ENCODE data around the gene JUNB.

Gene JUNB

GRCh38 chr19:12791345-12792050, at the start of gene JUNB:
Gene JUNB, plus strand, starts transcription at chr19:12791486. Its CDS starts 286 bp downstream, at chr19:12791772.
- peak; percentile 74 to 85 for DNase-seq

DNA sequence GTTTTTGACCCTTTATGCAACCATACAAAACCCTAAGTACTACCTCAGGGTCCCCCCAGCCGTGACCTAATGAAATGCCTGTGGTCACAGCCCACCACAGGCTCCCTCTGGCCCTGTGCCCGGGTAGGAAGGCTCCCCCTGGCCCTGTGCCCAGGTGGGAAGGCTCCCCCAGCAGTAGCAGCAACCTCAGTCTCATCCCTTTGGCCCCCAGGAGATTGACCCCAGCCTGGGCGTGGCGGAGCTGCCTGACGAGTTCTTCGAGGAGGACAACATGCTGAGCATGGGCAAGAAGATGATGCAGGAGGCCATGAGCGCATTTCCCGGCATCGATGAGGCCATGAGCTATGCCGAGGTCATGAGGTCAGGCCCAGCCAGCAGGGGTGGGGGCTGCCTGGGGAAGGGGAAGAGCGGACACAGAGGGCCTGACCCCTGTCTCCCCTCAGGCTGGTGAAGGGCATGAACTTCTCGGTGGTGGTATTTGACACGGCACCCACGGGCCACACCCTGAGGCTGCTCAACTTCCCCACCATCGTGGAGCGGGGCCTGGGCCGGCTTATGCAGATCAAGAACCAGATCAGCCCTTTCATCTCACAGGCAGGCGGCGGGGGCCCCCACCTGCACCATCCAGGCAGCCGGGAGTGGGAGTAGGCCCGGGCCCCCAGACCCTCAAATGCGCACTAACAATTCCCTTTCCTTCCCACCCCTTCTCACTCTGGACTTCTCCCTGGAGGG, 46.0 kb upstream of the JUNB start:
- DNase-seq: no peak

GRCh38 chr19:12748489-12748888, 42.8 kb upstream of the JUNB start:
- DNase-seq: no peak

DNA sequence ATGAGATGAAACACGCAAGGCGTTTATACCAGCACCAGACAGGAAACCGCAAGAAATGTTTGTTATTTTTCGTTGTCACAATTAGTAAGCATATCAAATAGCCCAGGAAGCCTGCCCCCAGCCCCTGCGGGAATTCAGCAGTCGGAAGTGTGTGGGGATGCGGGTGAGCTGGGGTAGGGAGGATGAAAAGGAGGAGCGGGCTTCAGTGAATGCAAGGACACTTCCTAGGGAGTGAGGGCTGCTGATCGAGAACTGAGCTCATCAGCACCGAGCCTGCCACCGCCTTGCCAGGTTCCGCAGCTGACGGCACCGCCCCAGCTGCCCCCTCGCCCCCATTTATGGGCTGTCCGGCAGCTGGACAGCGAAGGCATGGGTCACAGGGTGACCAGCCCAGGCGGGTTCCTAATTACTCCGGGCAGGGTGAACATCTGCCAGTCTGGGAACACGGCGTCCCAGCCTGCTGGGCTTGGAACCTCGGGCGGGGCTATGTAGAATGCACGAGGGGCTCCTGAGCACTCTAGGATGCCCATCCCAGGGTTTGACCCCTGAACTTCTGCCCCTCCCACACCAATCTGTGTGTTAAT, 41.3 kb upstream of the JUNB start:
- DNase-seq: no peak

- no peak for DNase-seq
Measured at GRCh38 chr19:12750851-12751250, 40.4 kb upstream of the JUNB start.

- no peak for DNase-seq
Measured at GRCh38 chr19:12751635-12752034, 39.7 kb upstream of the JUNB start, which contains the start of gene BEST2. Gene BEST2, plus strand, starts transcription at chr19:12751791. Its CDS starts 802 bp downstream, at chr19:12752593.

- DNase-seq: no peak
Measured at GRCh38 chr19:12752056-12752781, 39.1 kb upstream of the JUNB start.

DNA sequence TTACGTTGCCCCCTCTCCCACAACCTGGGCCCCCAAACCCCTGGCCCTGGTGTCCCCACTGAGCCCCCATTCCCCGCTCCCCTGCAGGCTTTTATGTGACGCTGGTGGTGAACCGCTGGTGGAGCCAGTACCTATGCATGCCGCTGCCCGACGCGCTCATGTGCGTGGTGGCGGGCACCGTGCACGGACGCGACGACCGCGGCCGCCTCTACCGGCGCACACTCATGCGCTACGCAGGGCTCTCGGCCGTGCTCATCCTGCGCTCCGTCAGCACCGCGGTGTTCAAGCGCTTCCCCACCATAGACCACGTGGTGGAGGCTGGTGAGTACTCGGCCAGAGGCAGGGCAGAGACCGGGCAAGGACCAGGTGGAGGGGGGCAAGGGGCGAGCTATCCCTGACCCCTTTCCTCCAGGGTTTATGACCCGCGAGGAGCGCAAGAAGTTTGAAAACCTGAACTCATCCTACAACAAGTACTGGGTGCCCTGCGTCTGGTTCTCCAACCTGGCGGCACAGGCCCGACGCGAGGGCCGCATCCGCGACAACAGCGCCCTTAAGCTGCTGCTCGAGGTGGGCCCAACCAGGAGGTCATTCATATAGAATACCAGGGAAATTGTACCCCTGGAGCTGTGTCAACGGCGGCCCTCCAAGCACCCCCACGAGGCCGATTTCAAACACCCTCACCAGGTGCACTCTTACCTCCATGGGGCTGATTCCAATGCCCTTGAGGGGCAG, 36.7 kb upstream of the JUNB start:
- DNase-seq: no peak

GRCh38 chr19:12756150-12756883, 35.0 kb upstream of the JUNB start:
- DNase-seq: no peak

DNA sequence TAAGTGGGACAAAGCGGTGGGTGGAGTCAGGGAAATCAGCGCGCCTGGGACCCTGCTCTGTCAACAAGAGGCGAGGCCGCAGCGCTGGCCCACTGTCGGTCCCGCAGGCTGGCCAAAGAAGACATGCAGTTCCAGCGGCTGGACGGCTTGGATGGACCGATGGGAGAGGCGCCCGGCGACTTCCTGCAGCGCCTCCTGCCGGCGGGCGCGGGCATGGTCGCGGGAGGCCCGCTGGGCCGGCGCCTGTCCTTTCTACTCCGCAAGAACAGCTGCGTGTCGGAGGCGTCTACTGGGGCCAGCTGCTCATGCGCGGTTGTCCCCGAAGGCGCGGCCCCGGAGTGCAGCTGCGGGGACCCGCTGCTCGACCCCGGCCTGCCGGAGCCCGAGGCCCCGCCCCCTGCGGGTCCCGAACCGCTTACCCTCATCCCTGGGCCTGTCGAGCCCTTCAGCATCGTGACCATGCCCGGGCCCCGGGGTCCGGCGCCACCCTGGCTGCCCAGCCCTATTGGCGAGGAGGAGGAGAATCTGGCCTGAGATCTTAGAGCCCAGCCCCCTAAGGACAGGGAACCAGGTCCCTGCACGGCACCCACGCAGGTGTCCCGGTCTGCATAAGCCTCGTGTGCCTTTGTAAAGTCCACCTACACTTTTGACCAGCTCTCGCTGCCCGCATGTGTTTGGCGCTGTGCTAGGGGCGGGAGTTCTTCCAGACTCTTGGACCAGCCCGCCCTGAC, 33.6 kb upstream of the JUNB start:
- peak; percentile 34 to 72 for DNase-seq

DNA sequence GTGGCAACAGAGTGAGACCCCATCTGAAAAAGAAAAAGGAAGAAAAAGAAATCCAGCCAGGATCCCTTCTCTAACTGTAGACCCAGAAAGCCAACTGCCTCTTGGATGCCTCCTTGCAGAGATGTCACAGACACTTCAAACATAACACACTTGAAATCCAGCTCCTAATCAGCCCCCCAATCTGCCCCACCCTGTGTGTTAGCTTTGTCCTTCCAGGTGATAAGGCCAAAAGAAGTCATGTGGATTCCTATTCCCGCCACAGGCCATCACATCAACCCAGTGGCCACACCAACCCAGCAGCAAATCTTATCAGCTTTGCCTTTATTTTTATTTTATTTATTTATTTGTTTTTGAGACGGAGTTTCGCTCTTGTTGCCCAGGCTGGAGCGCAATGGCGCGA, 31.6 kb upstream of the JUNB start:
- DNase-seq: no peak

DNA sequence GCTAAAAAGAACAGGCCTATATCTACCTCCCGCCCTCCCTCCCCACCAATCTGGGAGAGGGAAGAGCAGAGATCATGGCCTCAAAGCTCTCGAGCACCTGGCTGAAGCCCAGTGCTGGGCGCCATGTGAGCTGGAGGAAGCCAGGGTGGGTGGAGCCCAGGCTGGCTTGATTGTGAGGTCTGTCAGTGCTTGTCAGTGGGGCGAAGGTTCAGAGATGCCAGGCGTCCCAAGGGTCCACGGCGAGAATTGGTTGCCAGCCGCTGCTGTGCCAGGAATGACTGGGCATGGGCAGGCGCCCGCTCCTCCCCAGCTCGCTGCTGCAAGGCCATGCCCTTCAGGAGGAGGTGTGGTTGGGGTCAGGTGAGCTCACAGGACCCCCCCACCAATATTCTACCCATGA, 28.2 kb upstream of the JUNB start:
- DNase-seq: no peak

DNA sequence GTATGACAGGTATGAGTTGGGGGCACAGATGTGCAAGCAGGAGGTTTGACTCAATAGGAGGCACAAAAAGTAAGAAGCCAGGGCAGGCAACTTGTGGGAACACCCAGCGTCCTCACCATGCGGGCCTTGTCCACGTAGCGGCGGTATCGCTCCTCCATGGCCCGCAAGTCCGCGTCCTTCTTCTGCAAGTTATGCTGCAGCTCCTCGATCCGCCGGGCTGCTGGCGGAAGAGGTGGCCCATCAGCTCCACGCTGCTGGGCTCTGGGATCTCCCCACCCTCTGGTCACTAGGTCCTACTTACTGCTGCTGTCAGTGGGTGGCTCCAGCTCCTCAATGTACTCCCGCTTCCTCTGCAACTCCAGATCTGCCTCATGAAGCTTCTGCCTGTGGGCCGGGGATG, 26.6 kb upstream of the JUNB start:
- DNase-seq: no peak

- peak; percentile 51 to 77 for DNase-seq
Measured at GRCh38 chr19:12766051-12766521, 25.2 kb upstream of the JUNB start.

GRCh38 chr19:12767150-12767549, 24.1 kb upstream of the JUNB start:
- no peak for DNase-seq

- DNase-seq: no peak
Measured at GRCh38 chr19:12767666-12768065, 23.6 kb upstream of the JUNB start.

GRCh38 chr19:12769689-12770088, 21.6 kb upstream of the JUNB start:
- DNase-seq: peak; percentile 73 to 84

- DNase-seq: no peak
Measured at GRCh38 chr19:12770922-12771321, 20.4 kb upstream of the JUNB start.

DNA sequence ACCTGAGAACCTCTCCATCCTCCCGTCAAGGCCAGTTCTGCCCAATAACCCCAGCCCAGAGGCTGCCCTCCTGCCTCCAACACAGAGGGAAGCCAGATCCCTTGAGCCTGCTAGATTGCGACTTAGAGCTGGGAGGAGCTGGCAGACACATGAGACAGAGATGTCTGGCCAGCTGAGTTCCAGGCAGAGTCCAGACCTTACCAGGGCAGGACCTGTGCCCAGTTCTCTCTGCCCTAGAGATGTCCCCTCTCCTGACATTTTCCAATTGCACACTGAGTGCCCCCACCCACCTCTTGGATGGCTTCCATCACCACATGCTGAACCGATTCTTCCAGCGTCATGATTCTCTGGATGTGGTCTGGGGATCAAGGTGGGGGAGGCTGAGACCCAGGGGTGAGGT, 19.0 kb upstream of the JUNB start:
- DNase-seq: no peak

- DNase-seq: no peak
Measured at GRCh38 chr19:12773571-12773970, 17.7 kb upstream of the JUNB start.
